OCI-M1 (cell line): ENCODE results near the gene HTR1D.
"Not testable (repeated sequence)": the region's sequence is repeated elsewhere in the genome, so short reads cannot be mapped to it uniquely, and the experiment has no call there.

Experiments used
- DNase-seq: peaks from one replicate; lab custom pipeline; 2025; lab: John Stamatoyannopoulos, UW

Gene HTR1D

GRCh38 chr1:23217421-23218115 lies at the start of gene HTR1D:
Gene HTR1D (minus strand): TSS chr1:23217502. CDS start chr1:23194219, 23,283 bp downstream.
- no peak for DNase-seq

DNA sequence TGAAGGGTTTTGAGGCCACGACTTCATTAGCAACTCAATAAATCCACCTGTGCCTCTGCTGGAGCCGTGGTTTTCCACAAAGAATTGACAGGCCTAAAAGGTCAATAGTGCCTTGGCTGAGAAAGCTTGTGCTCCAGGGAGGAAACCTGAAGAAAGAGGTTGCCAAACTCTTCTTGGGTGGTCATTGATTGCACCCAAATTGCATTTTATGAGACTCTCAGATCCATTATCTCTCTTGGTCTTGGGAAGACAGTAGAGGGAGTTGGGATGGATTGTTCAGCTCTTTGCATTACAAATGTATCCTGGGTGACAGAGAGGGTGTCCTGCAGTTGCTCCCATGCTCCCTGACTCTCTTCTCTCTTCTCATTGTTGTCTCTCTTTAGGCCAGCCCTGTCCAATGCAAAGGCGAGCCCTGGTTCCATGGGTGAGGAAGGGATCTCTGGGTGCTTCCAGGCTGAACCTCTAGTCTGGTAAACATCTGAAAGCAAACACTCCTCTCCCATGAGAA lies 46.1 kb upstream of the HTR1D start:
- no peak for DNase-seq

DNA sequence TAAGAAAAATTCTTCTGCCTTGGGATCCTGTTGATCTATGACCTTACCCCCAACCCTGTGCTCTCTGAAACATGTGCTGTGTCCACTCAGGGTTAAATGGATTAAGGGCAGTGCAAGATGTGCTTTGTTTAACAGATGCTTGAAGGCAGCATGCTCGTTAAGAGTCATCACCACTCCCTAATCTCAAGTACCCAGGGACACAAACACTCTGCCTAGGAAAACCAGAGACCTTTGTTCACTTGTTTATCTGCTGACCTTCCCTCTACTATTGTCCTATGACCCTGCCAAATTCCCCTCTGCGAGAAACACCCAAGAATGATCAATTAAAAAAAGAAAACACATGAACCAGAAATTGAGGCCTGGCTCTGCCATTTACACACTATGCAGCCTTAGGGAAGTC lies 40.8 kb upstream of the HTR1D start:
- DNase-seq = not testable (repeated sequence)

GRCh38 chr1:23257371-23257770 lies 40.1 kb upstream of the HTR1D start:
- not testable (repeated sequence) for DNase-seq

- no peak for DNase-seq
These were observed 37.3 kb upstream of the HTR1D start for GRCh38 chr1:23254584-23254983.

- DNase-seq = no peak
These were observed 34.5 kb upstream of the HTR1D start for GRCh38 chr1:23251812-23252211.

DNA sequence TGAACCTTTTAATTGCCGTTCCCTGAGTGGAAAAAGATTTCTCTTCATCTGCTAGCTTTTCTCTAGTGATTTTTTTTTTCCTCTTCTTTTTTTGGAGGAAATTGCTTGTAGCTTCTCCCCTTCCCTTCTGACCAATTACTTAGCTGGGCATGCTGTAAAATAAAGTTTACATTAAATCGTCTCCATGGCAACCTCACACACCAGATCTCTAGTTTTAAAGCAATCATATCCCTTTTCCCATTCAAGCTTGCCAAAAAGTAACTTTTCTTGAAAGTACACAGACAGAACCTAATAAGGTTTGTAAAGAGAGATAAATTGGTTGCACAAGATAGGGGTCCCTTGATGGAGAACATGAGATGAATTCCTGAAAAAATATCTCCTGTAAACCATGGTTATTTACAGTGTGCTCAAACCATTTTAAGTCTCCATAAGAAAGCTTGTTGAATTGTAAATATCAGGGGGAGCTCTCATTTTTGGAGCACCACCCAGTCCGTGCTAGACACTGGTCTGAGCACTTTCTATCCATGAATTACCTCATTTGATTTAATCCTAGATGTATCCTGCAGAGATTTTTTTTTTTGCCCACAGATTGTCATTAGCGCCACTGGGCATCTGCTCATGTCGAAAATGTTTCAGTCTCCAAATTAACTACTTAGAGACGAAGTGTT lies 32.6 kb upstream of the HTR1D start:
- no peak for DNase-seq

GRCh38 chr1:23247276-23247675 lies 30.0 kb upstream of the HTR1D start:
- DNase-seq = no peak

DNA sequence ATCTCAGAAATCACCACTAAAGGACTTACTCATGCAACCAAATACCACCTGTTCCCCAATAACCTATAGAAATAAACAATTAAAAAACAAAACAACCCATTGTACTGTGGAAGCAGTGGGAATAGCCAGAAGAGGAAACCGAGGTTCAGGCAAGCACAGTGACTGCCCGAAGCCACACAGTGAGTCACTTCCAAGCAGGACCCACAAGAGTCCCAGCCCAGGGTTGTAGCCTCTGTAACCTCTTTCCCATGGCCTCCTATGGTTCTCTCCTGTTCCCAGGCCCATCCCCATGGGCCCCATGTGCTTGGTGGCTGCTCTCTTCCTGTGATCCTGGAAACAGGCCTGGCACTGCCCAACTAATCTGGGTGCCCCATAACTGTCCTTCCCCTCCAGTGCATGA lies 29.0 kb upstream of the HTR1D start:
- no peak for DNase-seq

GRCh38 chr1:23244256-23244761 lies 27.0 kb upstream of the HTR1D start:
- no peak for DNase-seq

DNA sequence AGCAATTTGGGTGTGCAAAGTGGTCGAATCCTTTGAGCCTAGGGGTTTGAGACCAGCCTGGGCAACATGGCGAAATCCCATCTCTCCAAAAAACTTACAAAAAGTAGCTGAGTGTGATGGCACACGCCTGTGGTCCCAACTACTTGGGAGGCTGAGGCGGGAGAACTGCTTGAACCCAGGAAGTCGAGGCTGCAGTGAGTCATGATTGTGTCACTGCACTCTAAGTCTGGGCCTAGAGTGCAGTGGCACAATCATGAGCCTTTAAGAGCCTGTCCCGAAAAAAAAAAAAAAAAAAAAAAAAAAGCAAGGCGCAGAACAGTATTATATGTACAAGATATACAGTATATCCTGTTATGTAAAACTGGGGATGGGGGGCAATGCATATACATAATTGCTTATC lies 25.1 kb upstream of the HTR1D start:
- no peak for DNase-seq

DNA sequence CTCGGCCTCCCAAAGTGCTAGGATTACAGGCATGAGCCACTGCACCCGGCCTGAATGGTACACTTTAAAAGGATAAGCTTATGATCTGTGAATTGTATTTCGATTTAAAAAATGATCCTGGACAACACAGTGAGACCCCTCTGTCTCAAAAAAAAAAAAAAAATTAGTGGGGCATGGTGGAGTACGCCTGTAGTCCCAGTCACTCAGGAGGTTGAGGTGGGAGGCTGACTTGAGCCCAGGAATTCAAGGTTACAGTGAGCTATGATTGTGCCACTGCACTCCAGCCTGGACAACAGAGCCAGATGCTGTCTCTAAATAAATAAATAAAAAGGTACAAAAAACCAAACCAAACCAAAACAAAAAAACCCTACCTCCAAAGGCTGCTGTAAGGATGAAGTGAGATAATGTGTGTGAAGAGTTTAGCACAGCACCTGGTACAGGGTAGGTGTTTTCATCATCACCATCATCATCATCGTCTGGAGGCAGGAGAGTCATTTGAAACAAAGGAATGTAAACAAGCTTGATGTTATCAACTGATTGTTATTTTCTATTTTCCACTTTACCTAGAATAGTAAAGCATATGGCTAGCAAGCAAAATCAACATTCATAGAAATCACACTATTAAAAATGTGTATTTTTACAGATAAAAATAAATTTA lies 22.5 kb upstream of the HTR1D start:
- DNase-seq = no peak

DNA sequence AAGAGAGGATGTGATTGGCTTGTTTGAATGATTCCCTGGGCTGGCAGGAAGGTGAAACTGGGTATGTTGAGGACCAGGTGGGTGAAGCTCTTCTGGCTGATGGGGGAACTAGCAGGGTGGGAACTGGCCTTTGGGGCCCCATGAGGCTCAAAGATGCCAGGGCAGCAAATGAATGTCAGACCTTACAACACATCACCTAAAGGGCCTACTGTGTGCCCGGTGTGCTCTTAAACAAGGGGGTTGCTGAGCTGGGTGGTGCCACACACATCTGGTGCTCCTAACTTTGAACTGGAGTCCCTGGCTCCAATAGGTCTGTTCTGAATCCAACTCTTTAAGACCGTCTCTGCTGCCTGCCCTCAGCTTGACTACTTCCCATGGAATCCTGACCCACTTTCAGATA lies 21.3 kb upstream of the HTR1D start:
- DNase-seq = no peak

GRCh38 chr1:23237508-23237907 lies 20.2 kb upstream of the HTR1D start:
- no peak for DNase-seq

- DNase-seq = no peak
These were observed 10.5 kb upstream of the HTR1D start for GRCh38 chr1:23227806-23228205.

- DNase-seq = no peak
These were observed 7.7 kb upstream of the HTR1D start for GRCh38 chr1:23224739-23225648.

GRCh38 chr1:23223963-23224362 lies 6.7 kb upstream of the HTR1D start:
- DNase-seq = not testable (repeated sequence)

DNA sequence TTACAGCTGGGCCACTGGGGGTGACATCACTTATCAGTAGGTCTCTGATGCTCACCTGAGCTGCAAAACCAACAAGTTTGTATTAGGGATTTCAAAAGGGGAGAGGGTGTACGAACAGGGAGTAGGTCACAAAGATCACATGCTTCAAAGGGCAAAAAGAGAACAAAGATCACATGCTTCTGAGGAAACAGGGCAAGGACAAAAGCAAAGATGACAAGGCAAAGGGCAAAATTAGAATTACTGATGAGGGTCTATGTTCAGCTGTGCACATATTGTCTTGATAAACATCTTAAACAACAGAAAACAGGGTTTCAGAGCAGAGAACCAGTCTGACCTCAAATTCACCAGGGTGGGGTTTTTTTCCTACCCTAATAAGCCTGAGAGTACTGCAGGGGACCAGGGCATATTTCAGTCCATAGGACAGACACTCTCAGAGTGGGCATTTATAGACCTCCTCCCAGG lies 6.2 kb upstream of the HTR1D start:
- not testable (repeated sequence) for DNase-seq

DNA sequence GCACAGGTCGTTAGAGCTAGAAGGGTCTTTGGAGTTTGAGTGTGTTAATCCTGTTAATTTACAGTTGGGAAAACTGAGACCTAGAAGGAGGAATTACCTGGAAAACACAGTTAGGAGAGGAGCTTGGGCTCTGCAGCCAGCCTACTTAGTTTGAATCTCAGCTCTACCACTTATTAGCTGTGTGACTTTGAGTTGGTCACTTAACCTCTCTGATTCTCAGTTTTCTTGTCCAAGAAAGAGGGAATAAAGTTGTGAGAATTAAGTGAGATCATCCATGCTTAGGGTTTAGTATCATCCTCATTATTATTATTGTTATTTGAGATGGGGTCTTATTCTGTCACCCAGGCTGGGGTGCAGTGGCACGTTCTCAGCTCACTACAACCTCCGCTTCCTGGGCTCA lies 5.4 kb upstream of the HTR1D start:
- no peak for DNase-seq

- no peak for DNase-seq
These were observed 5.0 kb upstream of the HTR1D start for GRCh38 chr1:23222331-23222730.

GRCh38 chr1:23221107-23221506 lies 3.8 kb upstream of the HTR1D start:
- no peak for DNase-seq
